Glomerular visceral epithelial cell (primary cell): ENCODE measurements around the gene PCID2.

Source experiments
- DNase-seq: peaks from one replicate; pipeline ENCODE4 v3.0.0-alpha.2; 2016; ENCODE audit errors: extremely low spot score

Gene PCID2

GRCh38 chr13:113187263-113187669 is 21.2 kb downstream of the PCID2 start:
- peak; percentile 96 for DNase-seq

- no peak for DNase-seq
These were observed 22.2 kb downstream of the PCID2 start for GRCh38 chr13:113186061-113186900.

- DNase-seq = no peak
These were observed 23.7 kb downstream of the PCID2 start for GRCh38 chr13:113184568-113185440.

GRCh38 chr13:113183450-113184129 is 24.9 kb downstream of the PCID2 start:
- no peak for DNase-seq

GRCh38 chr13:113182046-113182445 is 26.4 kb downstream of the PCID2 start:
- no peak for DNase-seq

- DNase-seq = no peak
These were observed 28.9 kb downstream of the PCID2 start for GRCh38 chr13:113179374-113180230.

GRCh38 chr13:113178896-113179167 is 29.6 kb downstream of the PCID2 start:
- DNase-seq = no peak

- DNase-seq = peak; percentile 68
These were observed 30.2 kb downstream of the PCID2 start for GRCh38 chr13:113178070-113178895.

GRCh38 chr13:113176822-113177221 is 31.6 kb downstream of the PCID2 start:
- no peak for DNase-seq

GRCh38 chr13:113176280-113176679 is 32.2 kb downstream of the PCID2 start:
- DNase-seq = no peak

GRCh38 chr13:113172419-113172926 is 36.0 kb downstream of the PCID2 start:
- DNase-seq = no peak

- DNase-seq = peak; percentile 16
These were observed 37.0 kb downstream of the PCID2 start for GRCh38 chr13:113171250-113172125.

GRCh38 chr13:113170511-113170910 is 38.0 kb downstream of the PCID2 start:
- DNase-seq = no peak

- no peak for DNase-seq
These were observed 38.9 kb downstream of the PCID2 start for GRCh38 chr13:113169277-113170272.

GRCh38 chr13:113168211-113168610 is 40.3 kb downstream of the PCID2 start:
- DNase-seq = no peak

- no peak for DNase-seq
These were observed 40.9 kb downstream of the PCID2 start for GRCh38 chr13:113167575-113167974.

GRCh38 chr13:113167155-113167554 is 41.3 kb downstream of the PCID2 start:
- no peak for DNase-seq

- DNase-seq = no peak
These were observed 41.8 kb downstream of the PCID2 start for GRCh38 chr13:113166681-113167080.
